IMR-90 (cell line): Measurements from ENCODE around the gene UNC13B.
"Not testable (repeated sequence)": the region's sequence is repeated elsewhere in the genome, so short reads cannot be mapped to it uniquely, and the experiment has no call there.

Experiments
- ELK1 ChIP-seq: fragments of 150-350 bp; IDR thresholded peaks from 2 replicates; pipeline ENCODE4 v1.6.1; 2016; ENCODE audit warnings: low read depth, mild to moderate bottlenecking, low read length, moderate library complexity, borderline replicate concordance
- MXI1 ChIP-seq: IDR thresholded peaks from 2 replicates; pipeline ENCODE4 v1.6.1; 2012; ENCODE audit warnings: low read depth, mild to moderate bottlenecking, low read length, moderate library complexity, borderline replicate concordance
- TF ChIP-seq, protein P1 (sequence below): conservative IDR thresholded peaks from 2 replicates; pipeline ENCODE4 v1.5.1; 2012; ENCODE audit warnings: mild to moderate bottlenecking, low read depth, low read length, improper control_type of control experiment

- not testable (repeated sequence) for TF ChIP-seq MXI1, ELK1
- TF ChIP-seq, protein P1, sequence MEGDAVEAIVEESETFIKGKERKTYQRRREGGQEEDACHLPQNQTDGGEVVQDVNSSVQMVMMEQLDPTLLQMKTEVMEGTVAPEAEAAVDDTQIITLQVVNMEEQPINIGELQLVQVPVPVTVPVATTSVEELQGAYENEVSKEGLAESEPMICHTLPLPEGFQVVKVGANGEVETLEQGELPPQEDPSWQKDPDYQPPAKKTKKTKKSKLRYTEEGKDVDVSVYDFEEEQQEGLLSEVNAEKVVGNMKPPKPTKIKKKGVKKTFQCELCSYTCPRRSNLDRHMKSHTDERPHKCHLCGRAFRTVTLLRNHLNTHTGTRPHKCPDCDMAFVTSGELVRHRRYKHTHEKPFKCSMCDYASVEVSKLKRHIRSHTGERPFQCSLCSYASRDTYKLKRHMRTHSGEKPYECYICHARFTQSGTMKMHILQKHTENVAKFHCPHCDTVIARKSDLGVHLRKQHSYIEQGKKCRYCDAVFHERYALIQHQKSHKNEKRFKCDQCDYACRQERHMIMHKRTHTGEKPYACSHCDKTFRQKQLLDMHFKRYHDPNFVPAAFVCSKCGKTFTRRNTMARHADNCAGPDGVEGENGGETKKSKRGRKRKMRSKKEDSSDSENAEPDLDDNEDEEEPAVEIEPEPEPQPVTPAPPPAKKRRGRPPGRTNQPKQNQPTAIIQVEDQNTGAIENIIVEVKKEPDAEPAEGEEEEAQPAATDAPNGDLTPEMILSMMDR = not testable (repeated sequence)
Observed at GRCh38 chr9:35245945-35246344, 84.1 kb downstream of the UNC13B start.
